Activated CD4-positive, CD25-positive, alpha-beta regulatory T cell treated with anti-CD3 and anti-CD28 coated beads, Interleukin-2, amount 50 U/mL, for 16 hours (primary cell): ENCODE data around the gene ANO7.

Experiments used
- DNase-seq: peaks from one replicate; pipeline ENCODE4 v3.0.0-alpha.2; 2020; ENCODE audit warnings: low read depth, low spot score

The ANO7 gene

DNA sequence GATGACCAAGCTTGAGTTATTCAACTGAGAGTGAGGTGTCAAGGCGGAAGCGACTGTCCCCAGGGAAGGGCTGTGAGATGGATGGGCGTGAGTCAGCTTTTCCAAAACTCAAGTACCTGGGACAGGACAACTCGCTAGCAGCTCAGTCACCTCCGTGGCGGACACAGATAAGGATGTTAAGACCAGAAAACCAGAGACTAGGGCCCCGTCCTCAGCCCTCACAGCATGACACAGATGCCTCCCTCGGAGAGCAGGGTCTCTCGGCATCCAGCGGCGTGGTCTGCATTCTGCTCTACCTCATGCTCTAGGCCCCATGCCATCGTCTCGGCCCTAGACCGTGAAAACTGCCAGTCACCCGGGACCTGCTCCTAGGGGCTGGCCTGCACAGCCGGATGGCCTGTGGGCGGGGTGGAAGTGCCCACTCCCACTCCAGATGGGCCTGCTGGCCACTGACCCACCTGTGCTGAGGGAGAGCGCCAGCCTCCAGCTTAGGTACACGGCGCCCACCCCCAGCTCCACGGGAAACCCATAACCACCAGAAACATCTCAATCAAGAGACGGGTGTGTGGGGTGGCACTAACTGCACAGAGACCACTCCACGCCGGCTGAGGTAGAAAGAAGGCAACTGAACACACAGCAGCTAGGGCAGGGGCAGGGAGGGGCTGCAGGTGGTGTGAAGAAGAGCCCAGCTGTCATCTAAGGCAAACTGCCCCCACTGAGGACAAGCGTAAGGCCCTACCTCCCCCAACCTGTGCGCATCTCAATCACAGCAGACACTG, 39.8 kb downstream of the ANO7 start:
- no peak for DNase-seq

GRCh38 chr2:241228860-241229516, 40.5 kb downstream of the ANO7 start:
- DNase-seq = no peak

DNA sequence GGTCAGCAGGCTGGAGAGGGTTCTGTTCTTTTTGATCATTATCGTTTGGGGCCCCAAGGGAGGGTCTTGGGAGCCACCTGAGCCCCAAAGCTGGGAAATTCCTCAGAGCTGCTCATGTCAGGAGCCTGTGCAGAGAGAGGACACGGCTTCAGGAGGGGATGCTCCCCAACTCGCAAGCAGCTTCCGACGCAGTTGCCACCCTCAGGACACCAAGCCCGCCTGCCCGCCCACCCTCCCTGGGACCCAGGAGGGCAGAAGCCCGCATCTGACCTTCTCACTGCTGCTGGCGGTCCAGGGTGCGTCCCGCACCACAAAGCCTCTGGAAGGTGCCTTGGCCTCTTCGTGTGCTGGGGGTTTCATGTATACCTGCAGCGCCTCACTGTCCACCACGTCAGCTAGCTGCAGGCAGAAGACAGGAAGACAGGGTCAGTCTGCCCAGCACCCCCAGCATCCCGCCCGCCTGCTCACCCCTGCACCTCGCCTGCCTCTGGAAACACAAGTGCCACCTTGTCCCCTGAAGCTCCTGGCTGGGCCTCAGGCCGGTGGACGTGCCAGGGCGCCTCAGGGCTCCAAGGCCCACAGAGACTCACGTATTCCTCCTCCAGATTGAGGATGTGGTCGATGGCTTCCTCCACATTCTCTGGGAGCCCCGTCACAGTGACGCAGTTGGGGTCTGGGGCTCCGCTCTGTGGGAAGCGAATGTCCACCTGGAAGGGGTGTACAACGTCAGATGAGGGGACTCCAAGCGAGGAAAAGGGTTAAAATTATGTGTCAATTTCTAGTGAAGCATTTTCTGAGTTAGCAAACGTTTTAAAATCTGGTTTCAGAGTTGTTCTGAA, 41.3 kb downstream of the ANO7 start:
- no peak for DNase-seq

DNA sequence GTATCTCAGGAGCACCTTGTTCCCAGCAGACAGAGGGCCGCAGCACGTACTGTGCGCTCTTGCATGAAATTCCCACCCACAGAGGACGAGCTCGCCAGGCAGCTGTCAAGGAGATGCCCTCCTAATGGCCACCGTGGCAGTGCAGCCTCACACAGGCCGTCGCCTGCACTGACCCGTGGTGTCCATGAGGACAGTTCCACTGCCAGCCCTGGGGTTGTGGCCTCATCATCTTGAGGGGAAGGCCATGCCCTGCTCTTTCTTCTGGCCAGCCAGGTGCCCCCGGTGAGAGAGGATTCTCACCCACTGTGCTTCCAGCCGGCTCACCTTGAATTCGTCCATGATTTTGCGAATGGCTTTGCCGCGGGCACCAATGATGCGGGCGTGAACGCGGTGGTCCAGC, 42.0 kb downstream of the ANO7 start:
- no peak for DNase-seq

DNA sequence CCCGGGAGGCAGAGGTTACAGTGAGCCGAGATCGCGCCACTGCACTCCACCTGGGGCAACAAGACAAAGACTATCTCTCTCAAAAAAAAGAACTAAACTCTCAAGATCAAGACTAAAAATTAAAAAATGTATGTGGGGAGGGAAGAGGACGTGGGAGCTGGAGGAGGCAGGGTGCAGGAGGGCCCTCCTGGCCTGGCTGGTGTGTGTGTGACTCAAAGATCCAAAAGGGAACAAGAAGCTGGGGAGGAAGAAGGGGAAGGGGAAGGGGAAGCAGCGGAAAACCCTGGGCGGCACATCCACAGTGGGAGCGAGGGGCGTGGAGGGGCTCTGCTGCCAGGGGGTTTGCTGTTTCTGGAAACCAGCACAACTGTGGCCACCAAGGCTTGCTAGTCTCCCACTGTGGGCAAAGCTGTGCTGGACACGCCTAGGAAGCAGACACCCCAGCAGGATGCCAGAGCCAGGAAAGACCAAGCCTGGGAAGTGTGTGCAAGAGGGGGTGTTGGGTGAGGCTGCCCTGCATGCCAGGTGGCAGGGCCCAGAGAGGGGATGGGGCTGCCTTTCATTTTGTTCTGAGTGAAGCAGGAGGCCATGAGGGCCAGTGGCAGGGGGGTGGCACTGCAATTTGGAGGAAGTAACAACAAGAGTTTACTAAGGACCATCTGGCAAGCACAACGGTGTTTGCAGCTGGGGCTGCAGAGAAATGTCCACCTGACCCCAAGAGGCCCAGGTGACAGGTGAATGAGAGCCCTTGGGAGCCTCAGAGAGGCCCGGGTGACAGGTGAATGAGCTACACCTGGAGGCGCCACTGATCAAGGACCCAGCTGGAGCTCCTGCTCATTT, 44.5 kb downstream of the ANO7 start:
- DNase-seq = no peak

- DNase-seq = no peak
These were observed 45.8 kb downstream of the ANO7 start for GRCh38 chr2:241234066-241234790.

DNA sequence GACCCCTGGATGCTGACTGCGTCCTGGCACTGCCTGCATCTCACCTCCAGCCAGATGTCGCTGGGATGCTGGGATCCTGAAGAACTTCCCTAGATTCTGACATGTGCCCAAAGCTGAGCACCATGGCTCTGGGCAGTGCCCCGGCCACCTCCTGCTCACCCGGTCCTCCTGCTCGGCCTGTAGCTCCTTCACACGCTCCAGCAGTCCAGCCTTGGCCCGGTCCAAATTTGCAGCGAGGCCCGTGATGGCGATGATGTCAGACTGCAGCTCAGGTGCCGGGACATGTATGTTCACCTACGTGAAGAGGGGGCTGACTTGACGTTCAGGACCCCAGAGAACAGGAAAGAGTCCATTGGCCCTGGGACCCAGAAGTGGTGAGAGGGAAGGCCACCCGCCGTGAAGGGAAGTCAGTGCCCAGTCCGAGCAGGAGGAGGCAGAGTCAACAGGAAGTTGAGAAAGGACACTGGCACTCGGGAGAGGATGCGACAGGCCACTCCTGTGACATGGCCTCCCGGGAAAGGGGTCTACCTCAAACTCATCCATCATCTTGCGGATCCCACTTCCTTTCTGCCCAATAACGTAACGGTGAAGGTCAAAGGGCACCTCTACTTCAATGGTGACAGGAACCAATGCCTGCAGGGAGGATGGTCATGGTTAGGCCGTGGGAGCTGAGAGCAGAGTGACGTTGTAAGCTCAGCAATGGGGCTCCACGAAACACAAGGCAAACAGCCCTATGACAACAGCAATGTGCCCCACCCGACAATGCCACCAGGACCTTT, 46.7 kb downstream of the ANO7 start:
- no peak for DNase-seq

- DNase-seq = no peak
These were observed 47.5 kb downstream of the ANO7 start for GRCh38 chr2:241235859-241236593.

GRCh38 chr2:241237047-241237446, 48.6 kb downstream of the ANO7 start:
- DNase-seq = no peak

- no peak for DNase-seq
These were observed 49.5 kb downstream of the ANO7 start for GRCh38 chr2:241237949-241238371.

DNA sequence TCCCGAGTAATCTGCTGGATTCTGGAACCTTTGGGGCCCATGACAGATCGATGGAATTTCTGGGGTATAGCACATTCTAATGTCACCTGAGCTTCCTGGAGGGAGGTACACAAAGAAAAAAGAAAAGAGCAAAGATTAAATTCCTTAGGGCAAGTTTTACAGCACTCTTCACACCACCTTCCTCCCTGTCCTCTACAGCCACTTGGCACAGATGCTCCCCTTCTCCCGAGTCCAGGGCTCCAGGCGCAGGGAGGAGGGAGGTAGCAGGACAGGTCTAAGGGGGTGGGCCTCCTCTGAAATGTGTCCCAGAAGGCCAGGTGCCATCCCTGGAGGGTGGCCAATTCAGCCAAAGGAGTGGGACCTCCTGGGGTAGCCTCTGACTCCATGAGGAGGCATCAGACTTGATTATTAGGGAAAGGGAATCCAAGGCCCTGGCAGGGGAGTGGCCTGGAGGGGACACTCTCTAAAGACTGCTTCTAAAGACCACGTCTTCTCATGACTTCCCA, 50.3 kb downstream of the ANO7 start:
- DNase-seq = no peak

- no peak for DNase-seq
These were observed 51.2 kb downstream of the ANO7 start for GRCh38 chr2:241239552-241240202.

DNA sequence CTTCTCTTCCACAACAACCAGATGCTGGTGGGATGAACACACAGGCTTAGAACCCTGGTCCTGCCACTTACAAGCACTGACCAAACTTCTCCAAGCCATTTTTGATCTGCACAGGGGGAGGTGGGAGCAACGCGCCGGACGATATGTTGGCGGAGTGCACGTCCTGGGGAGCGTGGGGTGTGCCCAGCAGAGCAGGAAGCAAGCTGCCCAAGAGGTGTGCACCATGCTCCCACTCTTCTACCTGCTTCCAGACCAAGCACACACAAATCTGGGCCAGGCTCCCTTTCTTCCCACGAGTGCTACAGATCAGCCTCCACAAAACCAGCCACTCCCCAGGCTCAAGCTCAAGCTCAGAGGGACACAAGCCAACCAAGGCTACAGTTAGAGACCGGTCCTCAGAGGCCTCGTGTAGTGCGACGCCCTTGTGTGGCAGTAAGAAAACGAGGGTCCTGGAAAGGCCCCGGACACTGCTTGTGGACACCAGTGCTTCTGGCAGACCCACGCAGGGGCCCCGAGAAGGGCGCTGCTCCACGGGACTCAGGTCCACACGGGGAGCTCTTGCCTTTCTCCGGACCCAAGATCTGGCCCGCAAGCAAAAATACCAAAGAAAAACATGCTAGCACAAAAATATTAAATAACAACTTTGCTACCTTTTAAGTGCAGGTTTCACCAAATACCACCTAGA, 52.0 kb downstream of the ANO7 start:
- DNase-seq = no peak

GRCh38 chr2:241241669-241242068, 53.2 kb downstream of the ANO7 start:
- DNase-seq = no peak

DNA sequence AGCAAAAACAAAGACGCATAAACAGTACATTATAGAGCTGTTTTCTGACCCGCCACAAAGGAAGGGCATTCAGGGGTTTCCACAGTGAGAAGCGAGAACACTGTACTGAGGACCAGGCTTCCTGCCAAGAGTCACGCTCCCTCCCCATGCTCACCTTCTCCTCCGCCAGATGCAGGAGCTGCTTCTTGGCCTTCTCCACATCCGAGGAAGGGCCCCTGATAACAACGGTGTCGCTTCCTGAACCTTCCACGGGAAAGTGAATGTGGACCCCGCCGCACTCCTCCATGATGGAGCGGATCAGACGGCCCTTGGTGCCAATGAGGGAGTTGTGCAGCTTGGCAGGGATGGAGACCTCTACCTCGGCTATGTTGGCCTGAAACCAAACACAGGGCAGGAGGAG, 53.8 kb downstream of the ANO7 start:
- no peak for DNase-seq

GRCh38 chr2:241244368-241244767, 55.9 kb downstream of the ANO7 start:
- no peak for DNase-seq

GRCh38 chr2:241248289-241248688, 59.8 kb downstream of the ANO7 start:
- no peak for DNase-seq

DNA sequence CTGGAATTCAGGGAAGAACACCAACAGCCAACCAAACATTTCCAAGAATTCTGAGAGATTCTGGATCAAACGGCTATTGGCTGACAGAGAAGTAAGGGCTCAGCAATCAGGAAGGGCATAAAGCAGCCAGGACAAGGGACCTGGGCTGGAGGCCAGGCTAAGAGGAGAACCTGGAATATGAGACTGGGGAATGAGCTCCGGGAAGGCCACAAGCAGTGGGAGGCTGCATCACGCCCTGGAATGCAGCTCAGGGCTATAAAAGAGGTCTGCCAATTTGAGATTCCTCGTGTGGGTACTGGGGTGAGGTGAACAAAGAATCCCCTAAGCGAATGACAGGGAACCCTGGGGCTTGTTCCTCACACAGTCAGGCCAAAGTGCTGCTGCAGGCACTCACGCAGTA, 60.4 kb downstream of the ANO7 start:
- no peak for DNase-seq
